Right hindlimb (tissue), 1 donor: ENCODE data around the gene COL9A3.

ENCODE experiments used
- DNase-seq: peaks from one replicate; pipeline ENCODE4 v3.0.0-alpha.2; 2018

Gene COL9A3

DNA sequence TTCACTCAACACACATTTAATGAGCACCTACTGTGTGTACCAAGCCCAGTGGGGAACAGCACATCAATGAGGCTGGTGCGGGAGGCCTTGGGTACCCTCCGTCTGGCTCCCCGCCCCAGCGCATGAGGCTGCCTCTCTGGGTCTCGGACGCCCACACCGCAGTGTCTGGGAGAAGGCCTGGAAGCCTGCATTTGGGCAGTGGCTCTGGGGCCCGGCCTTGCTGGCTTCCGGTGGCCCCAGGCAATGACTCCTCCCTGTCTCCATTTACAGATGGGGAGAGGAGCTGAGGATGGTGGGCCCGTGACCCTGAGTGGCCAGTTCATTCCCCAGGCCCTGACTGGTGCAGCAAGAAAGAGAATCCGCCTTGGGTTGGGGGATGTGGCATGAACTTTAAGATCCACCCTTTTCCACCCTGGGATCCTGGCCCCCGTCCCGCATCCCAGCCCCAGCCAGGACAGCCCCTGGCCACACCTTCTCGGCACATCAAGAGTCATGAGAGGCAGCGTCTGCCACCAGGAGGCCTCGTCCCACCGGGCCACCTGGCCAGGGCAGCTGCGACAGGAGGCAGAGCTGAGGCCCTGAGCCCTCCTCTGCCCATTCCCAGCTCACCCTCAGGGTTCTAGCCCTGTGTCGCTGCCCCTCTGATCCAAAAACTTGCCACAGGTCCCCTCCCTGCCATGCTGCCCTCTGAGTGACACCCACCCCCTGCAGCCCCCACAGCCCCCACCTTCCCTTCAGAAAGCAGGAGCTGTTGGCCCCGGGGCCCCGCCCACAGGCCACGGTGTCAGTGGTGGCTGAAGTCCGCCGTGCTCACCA is 38.0 kb upstream of the COL9A3 start:
- DNase-seq, result no peak

- DNase-seq, result no peak
These were observed 37.5 kb upstream of the COL9A3 start for GRCh38 chr20:62779417-62779685.

- no peak for DNase-seq
These were observed 36.6 kb upstream of the COL9A3 start for GRCh38 chr20:62780204-62780603.

DNA sequence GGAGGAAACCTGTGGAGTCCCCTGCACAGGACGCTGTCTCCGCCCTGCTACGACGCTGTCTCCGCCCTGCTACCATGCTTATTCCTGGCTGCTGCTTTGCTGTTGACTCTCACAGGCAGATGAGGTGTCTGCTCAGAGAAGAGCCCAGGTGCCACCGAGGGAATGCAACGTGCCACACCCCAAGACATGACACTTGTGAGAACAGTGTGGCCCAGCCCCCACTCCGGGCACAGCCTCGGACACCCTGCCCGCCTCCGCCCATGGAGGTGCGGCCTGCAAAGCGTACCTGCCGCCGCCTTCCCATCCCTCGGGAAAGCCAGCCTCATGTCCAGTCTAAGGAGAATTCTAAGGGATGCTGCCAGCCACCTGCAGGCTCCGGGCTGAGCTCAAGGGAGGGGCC is 36.2 kb upstream of the COL9A3 start:
- DNase-seq, result no peak

DNA sequence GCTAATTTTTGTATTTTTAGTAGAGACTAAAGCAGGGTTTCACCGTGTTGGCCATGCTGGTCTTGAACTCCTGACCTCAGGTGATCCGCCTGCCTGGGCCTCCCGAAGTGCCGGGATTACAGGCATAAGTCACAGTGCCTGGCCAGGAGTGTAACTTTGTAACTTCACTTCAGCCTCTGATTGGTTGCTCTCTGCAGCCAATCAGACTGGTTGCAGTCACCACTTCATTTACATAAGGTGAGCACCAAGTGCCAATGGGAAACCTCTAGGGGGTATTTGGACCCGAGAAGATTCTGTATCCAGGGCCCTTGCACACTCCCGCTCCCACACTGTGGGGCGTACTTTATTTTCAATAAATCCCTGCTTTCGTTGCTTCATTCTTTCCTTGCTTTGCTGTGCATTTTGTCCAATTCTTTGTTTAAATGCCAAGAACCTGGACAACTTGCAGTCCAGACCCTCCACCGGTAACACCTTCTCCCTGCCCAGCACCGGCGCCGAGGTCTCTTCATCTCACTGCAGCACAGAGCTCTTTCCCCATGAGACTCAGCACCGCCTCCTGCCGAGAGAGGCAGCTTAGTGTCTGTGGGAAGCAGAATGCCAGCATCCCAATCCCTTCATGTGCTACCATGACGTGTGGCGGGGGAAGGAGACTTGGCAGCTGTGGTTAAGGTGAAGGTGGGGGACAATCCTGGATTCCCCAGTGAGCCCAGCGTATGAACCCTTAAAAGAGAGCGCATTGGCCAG is 34.5 kb upstream of the COL9A3 start:
- no peak for DNase-seq

DNA sequence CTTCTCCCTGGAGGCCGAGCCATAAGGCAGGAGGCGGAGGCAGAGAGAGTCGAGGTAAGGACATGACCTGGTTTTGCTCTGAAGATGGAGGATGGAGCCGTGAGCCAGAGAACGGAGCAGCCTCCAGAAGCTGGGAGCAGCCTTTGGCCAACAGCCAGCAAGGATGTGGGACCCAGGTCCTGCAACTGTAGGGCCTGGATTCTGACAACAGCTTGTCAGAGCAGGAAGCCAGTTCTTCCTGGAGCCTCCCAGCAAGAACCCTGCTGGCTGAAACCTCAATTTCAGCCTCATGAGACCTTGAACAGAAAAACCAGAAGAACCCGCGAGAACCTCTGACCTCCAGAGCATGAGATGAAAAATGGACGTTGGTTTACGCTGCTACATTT is 34.0 kb upstream of the COL9A3 start:
- DNase-seq, result no peak

GRCh38 chr20:62784497-62784896 is 32.4 kb upstream of the COL9A3 start:
- DNase-seq, result no peak

DNA sequence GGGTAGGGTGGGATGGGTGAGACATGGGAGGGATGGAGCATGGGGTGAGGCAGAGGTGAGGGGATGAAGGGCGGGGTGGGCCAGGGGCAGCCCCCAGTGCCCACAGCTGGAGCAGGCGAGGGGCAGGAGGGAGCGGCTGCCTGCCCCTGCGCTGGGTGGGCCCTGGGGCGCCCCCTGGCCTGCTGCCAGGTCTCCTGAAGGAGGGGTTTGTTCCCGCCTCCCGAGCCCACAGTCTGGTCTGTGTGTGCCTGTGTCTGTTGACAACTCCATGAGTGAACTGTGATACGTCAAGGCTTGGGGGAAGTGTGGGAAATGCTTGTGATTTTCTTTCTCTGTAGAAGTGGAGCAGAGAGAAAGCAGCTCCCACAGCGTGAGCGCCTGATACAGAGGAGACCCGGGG is 31.5 kb upstream of the COL9A3 start:
- no peak for DNase-seq

DNA sequence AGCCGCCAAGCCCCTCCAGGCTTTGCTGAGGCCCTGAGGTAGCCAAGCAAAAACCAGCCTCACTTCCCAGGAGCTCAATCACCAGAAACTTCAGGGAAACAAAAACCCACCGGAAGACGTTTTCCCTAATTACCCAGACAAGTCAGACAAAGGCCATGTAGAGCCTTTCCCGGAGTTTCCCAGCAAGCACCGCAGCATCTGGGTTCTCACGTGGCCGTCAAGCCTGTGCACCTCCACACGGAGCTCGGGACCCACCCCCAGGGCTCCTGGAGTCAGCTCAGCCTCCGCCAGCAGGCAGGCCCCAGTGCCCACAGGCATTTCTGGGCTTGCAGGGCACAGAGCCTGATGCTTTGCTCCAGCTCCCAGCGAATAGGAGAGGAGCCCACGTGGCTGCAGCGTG is 30.7 kb upstream of the COL9A3 start:
- no peak for DNase-seq

DNA sequence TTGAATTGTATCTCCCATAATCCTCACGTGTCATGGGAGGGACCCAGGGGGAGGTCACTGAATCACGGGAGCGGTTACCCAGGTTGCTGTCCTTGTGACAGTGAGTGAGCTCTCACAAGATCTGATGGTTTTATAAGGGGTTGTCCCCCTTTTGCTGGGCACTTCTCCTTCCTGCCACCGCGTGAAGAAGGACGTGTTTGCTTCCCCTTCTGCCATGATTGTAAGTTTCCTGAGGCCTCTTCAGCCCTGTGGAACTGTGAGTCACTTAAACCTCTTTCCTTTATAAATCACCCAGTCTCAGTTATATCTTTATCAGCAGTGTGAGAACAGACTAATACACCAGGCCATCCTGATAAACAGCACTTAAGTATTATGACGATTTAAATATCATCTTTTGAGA is 29.5 kb upstream of the COL9A3 start:
- no peak for DNase-seq

GRCh38 chr20:62787866-62788265 is 29.0 kb upstream of the COL9A3 start:
- DNase-seq, result no peak

DNA sequence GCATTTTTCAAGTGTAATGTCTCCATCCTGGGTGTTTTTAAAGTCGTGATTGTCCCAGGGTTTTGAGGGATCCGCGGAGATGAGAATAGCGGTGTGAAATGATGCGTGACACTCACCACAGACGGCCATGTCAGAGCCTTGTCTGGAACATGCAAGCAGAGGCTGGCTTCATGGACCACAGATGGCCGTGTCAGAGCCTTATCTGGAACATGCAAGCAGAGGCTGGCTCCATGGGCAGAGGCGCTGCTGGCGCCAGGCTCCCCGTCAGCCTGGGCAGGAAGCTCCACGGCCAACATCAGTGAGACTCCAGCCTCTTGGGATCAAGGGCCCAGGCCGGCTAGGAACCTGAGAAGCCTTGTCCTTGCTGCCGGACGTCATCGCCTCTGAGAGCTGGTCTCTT is 28.2 kb upstream of the COL9A3 start:
- DNase-seq, result no peak

GRCh38 chr20:62790075-62790474 is 26.8 kb upstream of the COL9A3 start:
- no peak for DNase-seq

DNA sequence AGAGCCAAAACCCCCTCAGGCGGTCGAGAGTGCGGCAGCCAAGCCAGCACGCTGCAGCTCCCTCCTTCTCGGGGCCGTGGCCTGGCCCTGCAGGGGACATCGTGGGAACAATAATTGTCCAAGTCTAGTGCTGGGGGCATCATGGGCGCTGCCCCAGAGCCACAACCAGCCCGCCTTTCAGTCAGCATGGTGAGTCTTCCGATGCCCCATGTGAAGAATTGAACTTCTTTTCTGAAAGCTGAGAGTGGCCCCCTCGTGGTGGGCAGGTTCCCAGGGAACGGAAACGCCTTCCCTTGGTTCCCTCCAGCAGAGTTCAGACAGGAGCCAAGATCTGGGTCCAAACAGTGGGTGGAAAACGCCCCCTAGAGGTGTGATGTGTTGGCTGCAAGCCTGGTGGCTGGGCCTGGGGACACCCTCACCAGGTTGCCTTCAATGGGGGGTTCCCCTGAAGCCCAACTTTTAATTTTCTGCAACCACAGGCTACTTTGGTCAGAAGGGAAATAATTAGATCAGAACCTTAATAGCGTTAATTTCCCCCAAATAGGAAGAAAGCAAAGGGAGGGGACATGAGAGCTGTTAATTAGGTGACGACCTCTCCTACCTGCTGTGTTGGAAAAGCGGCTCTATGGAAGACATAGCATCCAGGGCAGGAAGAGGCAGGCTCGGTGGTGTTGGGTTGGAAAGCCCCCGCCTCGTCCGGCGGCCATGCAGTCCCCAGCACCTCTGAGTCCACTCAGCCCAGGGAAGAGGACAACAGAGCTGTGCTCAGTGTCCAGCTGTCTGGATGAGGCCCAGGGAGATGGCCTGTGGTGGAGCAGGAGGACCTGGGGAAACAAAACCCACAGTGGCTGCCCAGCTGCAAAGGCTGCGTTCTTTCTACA is 25.3 kb upstream of the COL9A3 start:
- DNase-seq, result peak; percentile 91

DNA sequence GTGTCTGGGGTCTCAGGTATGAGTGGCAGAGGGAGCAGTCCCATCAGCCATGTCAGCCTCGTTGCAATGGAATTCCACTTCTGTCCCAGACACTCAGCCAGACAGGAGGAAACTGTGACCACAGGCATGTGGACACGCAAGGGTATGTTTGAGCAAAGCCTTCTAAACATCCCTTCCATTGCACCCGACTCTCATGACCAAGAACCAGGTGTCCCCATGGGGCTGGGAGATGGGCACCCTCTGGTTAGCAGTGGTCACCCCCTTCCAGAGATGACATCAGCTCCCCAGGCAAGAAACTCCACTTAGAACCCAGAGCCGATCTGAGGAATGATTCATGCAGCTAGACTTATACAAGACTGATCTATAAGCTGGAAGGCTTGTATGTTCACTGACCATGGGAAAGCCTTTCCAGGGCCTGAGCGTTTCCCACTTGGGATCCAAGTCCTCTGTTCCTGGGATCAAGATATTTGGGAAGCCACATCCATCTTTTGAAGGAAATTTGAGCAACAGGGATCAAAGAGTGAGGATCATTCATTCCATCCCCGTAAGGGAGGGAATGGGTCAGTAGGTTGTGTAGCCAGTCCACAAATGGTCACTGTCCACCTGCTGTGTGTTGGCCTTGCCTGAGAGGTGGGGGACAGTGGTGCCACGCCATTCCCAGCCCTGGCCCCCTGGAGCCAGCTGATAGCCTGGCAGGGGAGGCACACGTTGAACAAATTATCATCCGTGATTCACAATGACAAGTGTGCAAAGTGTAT is 24.5 kb upstream of the COL9A3 start:
- DNase-seq, result no peak

- DNase-seq, result no peak
These were observed 23.7 kb upstream of the COL9A3 start for GRCh38 chr20:62792940-62793756.

DNA sequence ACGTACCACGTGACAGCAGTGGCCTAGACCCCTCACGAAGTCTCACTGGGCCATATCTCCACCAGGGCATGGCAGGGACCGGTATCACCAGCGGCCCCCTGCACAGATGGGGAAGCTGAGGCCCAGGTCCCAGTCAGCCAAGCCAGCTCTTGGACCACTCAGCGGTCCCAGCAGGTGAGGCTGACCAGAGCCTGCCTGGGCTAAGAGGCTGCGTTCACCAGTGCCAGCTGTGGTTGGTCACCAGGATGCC is 23.2 kb upstream of the COL9A3 start:
- no peak for DNase-seq

DNA sequence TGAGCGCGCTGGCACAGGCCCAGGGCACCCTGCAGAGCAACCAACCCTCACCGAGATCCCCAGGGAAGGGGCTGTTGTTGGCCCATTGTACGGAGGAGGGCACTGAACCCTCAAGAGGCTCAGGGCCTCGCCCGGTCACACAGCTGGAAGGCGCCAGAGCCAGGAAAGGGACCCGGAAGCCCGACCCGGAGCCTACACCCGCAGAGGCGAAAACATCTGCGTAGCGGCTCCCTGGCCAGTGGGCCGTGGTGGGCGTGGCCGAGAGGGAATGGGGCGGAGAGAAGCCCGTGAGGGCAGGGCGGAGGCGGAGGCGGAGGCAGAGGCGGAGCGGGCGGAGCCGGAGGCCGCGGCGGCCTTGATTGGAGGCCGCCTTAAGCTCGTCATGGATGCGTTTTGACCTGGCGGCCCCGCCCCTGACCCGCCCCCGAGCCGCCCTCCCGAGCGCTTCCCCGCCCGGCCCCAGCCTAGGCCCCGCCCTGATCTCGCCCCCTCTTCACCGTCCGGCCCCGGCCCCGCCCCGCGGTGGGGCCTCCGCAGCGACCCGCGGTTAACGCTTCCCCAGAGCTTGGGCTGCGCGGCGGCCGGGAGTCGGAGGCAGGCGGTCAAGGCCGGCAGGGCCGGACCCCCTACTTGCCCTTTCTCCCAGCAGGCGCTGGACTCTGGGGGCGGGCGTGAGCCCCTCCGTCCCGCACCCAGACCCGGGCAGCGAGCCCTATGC is 22.7 kb upstream of the COL9A3 start:
- peak; percentile 97 for DNase-seq

GRCh38 chr20:62795023-62795761 is 21.7 kb upstream of the COL9A3 start:
- DNase-seq, result peak; percentile 71

DNA sequence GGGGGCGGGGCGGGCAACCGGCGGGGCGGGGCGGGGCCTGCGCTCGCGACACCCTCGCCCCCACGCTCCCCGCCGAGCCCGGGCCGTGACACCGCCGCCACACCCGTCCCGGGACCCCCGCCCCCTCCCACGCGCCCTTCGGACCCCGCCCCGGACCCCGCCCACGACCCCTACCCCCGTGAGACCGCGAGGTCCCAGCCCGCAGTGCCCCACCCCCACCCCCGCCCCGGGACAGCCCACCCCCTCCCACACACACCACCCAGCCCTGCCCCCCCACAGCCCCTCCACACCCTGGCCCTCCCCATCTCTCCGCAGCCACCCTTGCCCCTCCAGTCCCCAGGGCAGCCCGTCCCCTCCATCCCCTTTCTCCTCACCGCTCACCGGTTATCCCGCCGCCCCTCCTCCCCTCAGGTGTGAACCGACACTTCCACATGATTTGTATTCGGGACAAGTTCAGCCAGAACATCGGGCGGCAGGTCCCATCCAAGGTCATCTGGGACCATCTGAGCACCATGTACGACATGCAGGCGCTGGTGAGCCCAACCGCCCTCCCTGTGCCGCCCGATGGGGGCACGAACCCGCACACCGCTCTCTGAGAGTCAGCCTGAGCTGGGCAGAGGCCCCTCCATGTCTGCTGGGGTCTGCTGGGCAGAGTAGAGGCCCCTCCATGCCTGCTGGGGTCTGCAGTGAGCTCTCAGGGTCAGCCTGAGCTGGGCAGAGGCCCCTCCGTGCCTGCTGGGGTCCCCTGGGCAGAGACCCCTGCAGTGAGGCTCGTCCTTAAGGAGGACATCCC is 20.0 kb upstream of the COL9A3 start:
- no peak for DNase-seq
